Activated CD8-positive, alpha-beta T cell treated with anti-CD3 and anti-CD28 coated beads for 36 hours (primary cell): Measurements from ENCODE around the gene PPFIBP2. TPM values are rescaled to one million over a fixed set of nuclear protein-coding genes. Genes with fewer than 3 reads are reported as not detected.

Experiments
- ATAC-seq: fragments of 200-7000 bp; cut with Tn5 transposase; one replicate; pipeline ENCODE4 v1.10.0; 2021; ENCODE audit warnings: mild to moderate bottlenecking, moderate library complexity
- CTCF ChIA-PET: fragments of 350-600 bp; sonication (Branson Sonifier 250); formaldehyde crosslinking; loops from one replicate; lab custom pipeline; 2021; ENCODE audit warnings: antibody characterized with exemption; lab: Charles Lee
- POLR2A ChIA-PET: fragments of 350-600 bp; sonication (Branson Sonifier 250); formaldehyde crosslinking; loops from one replicate; lab custom pipeline; 2021; ENCODE audit warnings: antibody characterized with exemption; lab: Charles Lee
- DNase-seq: peaks from one replicate; pipeline ENCODE4 v3.0.0-alpha.2; 2020
- H3K27ac Mint-ChIP-seq: one replicate; pipeline ENCODE4 v1.8.0; 2021; ENCODE audit warnings: mild to moderate bottlenecking, mixed read lengths
- H3K27me3 Mint-ChIP-seq: one replicate; pipeline ENCODE4 v1.8.0; 2021; ENCODE audit warnings: mixed read lengths
- H3K36me3 Mint-ChIP-seq: one replicate; pipeline ENCODE4 v1.8.0; 2021; ENCODE audit warnings: low read depth, mixed read lengths
- H3K4me1 Mint-ChIP-seq: one replicate; pipeline ENCODE4 v1.8.0; 2021; ENCODE audit warnings: low read depth, mixed read lengths
- H3K4me3 Mint-ChIP-seq: one replicate; pipeline ENCODE4 v1.8.0; 2021; ENCODE audit warnings: mild to moderate bottlenecking, moderate library complexity, mixed read lengths
- H3K9me3 Mint-ChIP-seq: one replicate; pipeline ENCODE4 v1.8.0; 2021; ENCODE audit warnings: mixed read lengths
- CTCF ChIP-seq: fragments of 200-600 bp; IDR thresholded peaks from one replicate; pipeline ENCODE4 v1.8.0; 2022; ENCODE audit warnings: antibody characterized with exemption, mild to moderate bottlenecking
- intact Hi-C: fragments of 100-400 bp; cut with micrococcal nuclease; formaldehyde crosslinking; loops from one replicate; pipeline ENCODE4 v1.10.0; 2022
- total RNA-seq, 2 experiments: library from RNA; stranded (reverse); gene quantifications; one replicate each; pipeline ENCODE4 v1.2.3, GENCODE V29; 2021

PPFIBP2 gene
- total RNA-seq, 2 experiments from 2014 or later, result 13.3 to 14.2 TPM

- Mint-ChIP-seq H3K4me1 (no peaks in the 10 kb centered on the region), H3K27me3 (no peaks in the 10 kb centered on the region), H3K36me3 (no peaks in the 10 kb centered on the region), H3K9me3 (no peaks in the 10 kb centered on the region), H3K4me3 (no peak overlapping the region), H3K27ac (no peak overlapping the region)
- no peak for ATAC-seq
- CTCF ChIA-PET, result no interaction called here
- POLR2A ChIA-PET, result no interaction called here
- no peak for TF ChIP-seq CTCF
- no peak for DNase-seq
- intact Hi-C loops, result no loop called here
Observed at GRCh38 chr11:7609015-7609414, 95.2 kb downstream of the PPFIBP2 start.

GRCh38 chr11:7609521-7609920 is 95.7 kb downstream of the PPFIBP2 start:
- Mint-ChIP-seq H3K36me3 (no peaks in the 10 kb centered on the region), H3K27ac (no peak overlapping the region), H3K9me3 (no peaks in the 10 kb centered on the region), H3K27me3 (no peaks in the 10 kb centered on the region), H3K4me1 (no peaks in the 10 kb centered on the region), H3K4me3 (no peak overlapping the region)
- intact Hi-C loops, result no loop called here
- ChIA-PET POLR2A (no interaction called here), CTCF (no interaction called here)
- DNase-seq (no peak), ATAC-seq (no peak)
- no peak for TF ChIP-seq CTCF

- H3K36me3 Mint-ChIP-seq, result no peaks in the 10 kb centered on the region
- H3K27me3 Mint-ChIP-seq, result no peaks in the 10 kb centered on the region
- ATAC-seq (no peak), DNase-seq (no peak)
- H3K27ac Mint-ChIP-seq, result no peak overlapping the region
- no peaks in the 10 kb centered on the region for H3K4me1 Mint-ChIP-seq
- ChIA-PET CTCF (no interaction called here), POLR2A (no interaction called here)
- TF ChIP-seq CTCF, result no peak
- no peaks in the 10 kb centered on the region for H3K9me3 Mint-ChIP-seq
- intact Hi-C loops, result no loop called here
- no peak overlapping the region for H3K4me3 Mint-ChIP-seq
Observed at GRCh38 chr11:7610393-7610792, 96.6 kb downstream of the PPFIBP2 start.

GRCh38 chr11:7611411-7611810 is 97.6 kb downstream of the PPFIBP2 start:
- no peak for TF ChIP-seq CTCF
- no peaks in the 10 kb centered on the region for H3K9me3 Mint-ChIP-seq
- H3K4me3 Mint-ChIP-seq, result no peak overlapping the region
- no peaks in the 10 kb centered on the region for H3K36me3 Mint-ChIP-seq
- H3K4me1 Mint-ChIP-seq, result no peaks in the 10 kb centered on the region
- ChIA-PET CTCF (no interaction called here), POLR2A (interaction anchor here (0.6 kb wide), 1 partner anchor 525 kb away, joined by 3 read pairs; no protein-coding TSS in a partner anchor)
- no peaks in the 10 kb centered on the region for H3K27me3 Mint-ChIP-seq
- no peak overlapping the region for H3K27ac Mint-ChIP-seq
- intact Hi-C loops, result no loop called here
- DNase-seq (no peak), ATAC-seq (no peak)

- TF ChIP-seq CTCF, result no peak
- H3K27ac Mint-ChIP-seq, result no peak overlapping the region
- intact Hi-C loops, result no loop called here
- H3K36me3 Mint-ChIP-seq, result no peaks in the 10 kb centered on the region
- no peaks in the 10 kb centered on the region for H3K27me3 Mint-ChIP-seq
- no peaks in the 10 kb centered on the region for H3K4me1 Mint-ChIP-seq
- CTCF ChIA-PET, result no interaction called here
- H3K9me3 Mint-ChIP-seq, result no peaks in the 10 kb centered on the region
- ATAC-seq, result no peak
- DNase-seq, result no peak
- POLR2A ChIA-PET, result interaction anchor here (0.6 kb wide), 1 partner anchor 526 kb away, joined by 3 read pairs; no protein-coding TSS in a partner anchor
- H3K4me3 Mint-ChIP-seq, result no peak overlapping the region
Observed at GRCh38 chr11:7612056-7612660, 98.4 kb downstream of the PPFIBP2 start.
